Measurements from ENCODE around the gene SHISA7. TPM values are rescaled to one million over a fixed set of nuclear protein-coding genes. Genes with fewer than 3 reads are reported as not detected.

SHISA7 gene
- total and polyA plus RNA-seq, 10 donors: 0.03 to 0.27 TPM; not detected in 8

DNA sequence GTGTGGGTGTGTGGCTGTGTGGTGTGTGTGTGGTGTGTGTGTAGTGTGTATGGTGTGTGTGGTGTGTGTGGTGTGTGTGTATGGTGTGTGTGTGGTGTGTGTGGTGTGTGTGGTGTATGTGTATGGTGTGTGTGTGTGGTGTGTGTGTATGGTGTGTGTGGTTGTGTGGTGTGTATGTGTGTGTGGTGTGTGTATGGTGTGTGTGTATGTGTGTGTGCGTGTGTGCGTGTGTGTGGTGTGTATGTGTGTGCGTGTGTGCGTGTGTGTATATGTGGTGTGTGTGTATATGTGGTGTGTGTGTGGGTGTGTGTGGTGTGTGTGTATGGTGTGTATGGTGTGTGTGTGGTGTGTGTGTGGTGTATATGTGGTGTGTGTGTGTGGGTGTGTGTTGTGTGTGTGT is 8.1 kb downstream of the SHISA7 start:
- no peaks in the 10 kb centered on the region for H3K9me3 ChIP-seq
- TF ChIP-seq, protein P1, sequence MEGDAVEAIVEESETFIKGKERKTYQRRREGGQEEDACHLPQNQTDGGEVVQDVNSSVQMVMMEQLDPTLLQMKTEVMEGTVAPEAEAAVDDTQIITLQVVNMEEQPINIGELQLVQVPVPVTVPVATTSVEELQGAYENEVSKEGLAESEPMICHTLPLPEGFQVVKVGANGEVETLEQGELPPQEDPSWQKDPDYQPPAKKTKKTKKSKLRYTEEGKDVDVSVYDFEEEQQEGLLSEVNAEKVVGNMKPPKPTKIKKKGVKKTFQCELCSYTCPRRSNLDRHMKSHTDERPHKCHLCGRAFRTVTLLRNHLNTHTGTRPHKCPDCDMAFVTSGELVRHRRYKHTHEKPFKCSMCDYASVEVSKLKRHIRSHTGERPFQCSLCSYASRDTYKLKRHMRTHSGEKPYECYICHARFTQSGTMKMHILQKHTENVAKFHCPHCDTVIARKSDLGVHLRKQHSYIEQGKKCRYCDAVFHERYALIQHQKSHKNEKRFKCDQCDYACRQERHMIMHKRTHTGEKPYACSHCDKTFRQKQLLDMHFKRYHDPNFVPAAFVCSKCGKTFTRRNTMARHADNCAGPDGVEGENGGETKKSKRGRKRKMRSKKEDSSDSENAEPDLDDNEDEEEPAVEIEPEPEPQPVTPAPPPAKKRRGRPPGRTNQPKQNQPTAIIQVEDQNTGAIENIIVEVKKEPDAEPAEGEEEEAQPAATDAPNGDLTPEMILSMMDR (IDR thresholded peaks at IDR 0.05 in 8 of 11, conservative IDR thresholded peaks at IDR 0.05 in 3 of 11): no peak
- TF ChIP-seq POLR2AphosphoS5 (IDR thresholded peaks at IDR 0.05) (no peak), POLR2A (IDR thresholded peaks at IDR 0.05) (no peak)
- H3K27ac ChIP-seq: no peak overlapping the region
- intact Hi-C loops (cut with DNase I; ENCODE audit: low total_unique reads): no loop called here
- H3K27me3 ChIP-seq (replicated peaks in 1 of 7): peaks cover 3 to 90% (median 60%) of the 10 kb centered on the region in 7 donors
- H3K36me3 ChIP-seq: no peaks in the 10 kb centered on the region
- H3K4me1 ChIP-seq: peaks cover 0 to 2% (median under 1%) of the 10 kb centered on the region in 6 donors
- H3K4me3 ChIP-seq: no peak overlapping the region
- 90 to 96% (median 93%) methylated on average over 4 of the region's 4 CpGs for WGBS, 5 donors
- DNase-seq: no peak

DNA sequence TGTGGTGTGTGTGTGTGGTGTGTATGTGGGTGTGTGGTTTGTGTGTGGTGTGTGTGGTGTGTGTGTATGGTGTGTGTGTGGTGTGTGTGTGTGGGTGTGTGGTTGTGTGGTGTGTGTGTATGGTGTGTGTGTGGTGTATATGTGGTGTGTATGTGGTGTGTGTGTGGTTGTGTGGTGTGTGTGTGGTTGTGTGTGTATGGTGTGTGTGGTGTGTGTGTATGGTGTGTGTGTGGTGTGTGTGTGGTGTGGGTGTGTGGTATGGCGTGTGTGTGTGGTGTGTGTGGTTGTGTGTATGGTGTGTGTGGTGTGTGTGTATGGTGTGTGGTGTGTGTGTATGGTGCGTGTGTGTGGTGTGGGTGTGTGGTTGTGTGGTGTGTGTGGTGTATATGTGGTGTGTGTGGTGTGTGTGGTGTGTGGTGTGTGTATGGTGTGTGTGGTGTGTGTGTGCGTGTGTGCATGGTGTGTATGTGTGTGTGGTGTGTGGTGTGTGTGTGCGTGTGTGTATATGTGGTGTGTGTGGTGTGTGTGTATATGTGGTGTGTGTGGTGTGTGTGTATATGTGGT is 8.7 kb downstream of the SHISA7 start:
- no peak for DNase-seq
- Histone ChIP-seq H3K27ac (no peak overlapping the region), H3K4me1 (no peaks in the 10 kb centered on the region), H3K36me3 (no peaks in the 10 kb centered on the region), H3K27me3 (replicated peaks in 1 of 7) (peaks cover 3 to 90% (median 60%) of the 10 kb centered on the region in 7 donors), H3K4me3 (no peak overlapping the region), H3K9me3 (no peaks in the 10 kb centered on the region)
- TF ChIP-seq, protein P1 (IDR thresholded peaks at IDR 0.05 in 8 of 11, conservative IDR thresholded peaks at IDR 0.05 in 3 of 11): no peak
- no peak for TF ChIP-seq POLR2A (IDR thresholded peaks at IDR 0.05)
- no peak for TF ChIP-seq POLR2AphosphoS5 (IDR thresholded peaks at IDR 0.05)
- 68 to 94% (median 76%) methylated on average over 4 of the region's 4 CpGs for WGBS, 5 donors
- intact Hi-C loops (cut with DNase I; ENCODE audit: low total_unique reads): no loop called here

DNA sequence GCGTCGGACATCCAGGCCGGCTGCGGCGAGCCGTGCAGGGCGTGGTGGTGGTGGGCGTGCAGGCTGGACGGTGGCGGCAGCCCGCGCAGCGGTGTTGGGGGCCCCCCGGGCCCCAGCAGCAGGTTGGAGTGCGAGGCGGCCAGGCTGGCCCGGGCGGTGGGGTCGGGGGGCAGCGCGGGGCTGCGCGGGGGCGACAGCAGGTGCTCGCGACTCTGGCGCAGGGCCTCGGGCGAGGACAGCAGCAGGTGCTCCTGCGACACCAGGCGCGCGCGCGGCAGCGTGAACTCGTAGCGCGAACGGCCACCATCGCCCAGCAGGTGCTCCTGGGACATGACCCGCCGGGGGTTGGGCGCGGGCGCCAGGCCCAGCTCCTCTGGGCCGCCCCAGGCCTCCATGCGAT is 9.8 kb downstream of the SHISA7 start:
- no peak for DNase-seq
- WGBS, 5 donors: 13 to 22% (median 17%) methylated on average over 18 to 48 of the region's 48 CpGs
- no peaks in the 10 kb centered on the region for H3K9me3 ChIP-seq
- no peaks in the 10 kb centered on the region for H3K36me3 ChIP-seq
- no peak overlapping the region for H3K4me3 ChIP-seq
- peaks cover 3 to 90% (median 52%) of the 10 kb centered on the region in 7 donors for H3K27me3 ChIP-seq (replicated peaks in 1 of 7)
- H3K4me1 ChIP-seq: no peaks in the 10 kb centered on the region
- TF ChIP-seq POLR2AphosphoS5 (IDR thresholded peaks at IDR 0.05) (no peak), POLR2A (IDR thresholded peaks at IDR 0.05) (no peak)
- TF ChIP-seq, protein P1 (IDR thresholded peaks at IDR 0.05 in 8 of 11, conservative IDR thresholded peaks at IDR 0.05 in 3 of 11): no peak
- intact Hi-C loops (cut with DNase I; ENCODE audit: low total_unique reads): no loop called here
- H3K27ac ChIP-seq: no peak overlapping the region

DNA sequence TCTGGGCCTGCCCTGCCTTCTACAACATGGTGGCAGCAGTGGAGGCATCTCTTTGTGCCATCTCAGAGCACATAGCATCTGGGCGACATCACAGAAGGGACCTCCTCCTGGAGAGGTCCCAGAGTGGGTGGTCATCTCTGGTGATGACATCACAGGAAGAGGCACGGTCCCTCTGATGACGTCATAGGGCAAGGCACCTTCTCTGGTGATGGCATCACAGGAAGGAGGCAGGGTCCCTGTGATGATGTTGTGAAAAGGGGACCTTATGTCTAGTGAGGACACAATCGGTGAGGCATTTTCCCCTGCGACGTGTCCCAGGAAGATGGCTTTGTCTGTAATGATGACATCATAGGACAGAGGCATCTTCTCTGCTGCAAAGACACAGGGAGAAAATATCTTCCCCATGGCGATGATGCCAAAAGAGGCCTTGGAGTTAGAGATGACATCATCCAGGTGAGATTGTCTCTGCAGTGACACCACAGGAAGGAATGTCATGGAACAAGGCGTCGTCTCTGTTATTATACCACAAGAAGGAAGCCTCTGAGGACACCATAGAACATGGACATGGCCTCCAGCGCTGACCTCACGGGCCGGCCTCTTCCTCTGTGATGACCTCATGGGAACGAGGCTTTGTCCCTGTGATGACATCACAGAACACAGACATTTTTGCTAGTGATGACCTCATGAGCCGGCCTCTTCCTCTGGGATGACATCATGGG is 10.7 kb downstream of the SHISA7 start:
- Histone ChIP-seq H3K4me1 (no peaks in the 10 kb centered on the region), H3K9me3 (no peaks in the 10 kb centered on the region), H3K4me3 (no peak overlapping the region), H3K27me3 (replicated peaks in 1 of 7) (peaks cover 3 to 89% (median 46%) of the 10 kb centered on the region in 7 donors), H3K27ac (no peak overlapping the region), H3K36me3 (no peaks in the 10 kb centered on the region)
- DNase-seq: no peak
- intact Hi-C loops (cut with DNase I; ENCODE audit: low total_unique reads): no loop called here
- TF ChIP-seq POLR2A (IDR thresholded peaks at IDR 0.05) (no peak), POLR2AphosphoS5 (IDR thresholded peaks at IDR 0.05) (no peak)
- TF ChIP-seq, protein P1 (IDR thresholded peaks at IDR 0.05 in 8 of 11, conservative IDR thresholded peaks at IDR 0.05 in 3 of 11): no peak
- WGBS, 5 donors: 83 to 91% (median 86%) methylated on average over 14 of the region's 14 CpGs

All from spleen (tissue), 11 donors.